CD4-positive, alpha-beta T cell treated with Interleukin-1 beta for 1 hour (primary cell): ENCODE data around the gene KLHL3.

Source experiments
- DNase-seq, 2 donors: peaks; one replicate each; pipeline ENCODE4 v3.0.0-alpha.2; 2020 to 2022

Gene KLHL3

DNA sequence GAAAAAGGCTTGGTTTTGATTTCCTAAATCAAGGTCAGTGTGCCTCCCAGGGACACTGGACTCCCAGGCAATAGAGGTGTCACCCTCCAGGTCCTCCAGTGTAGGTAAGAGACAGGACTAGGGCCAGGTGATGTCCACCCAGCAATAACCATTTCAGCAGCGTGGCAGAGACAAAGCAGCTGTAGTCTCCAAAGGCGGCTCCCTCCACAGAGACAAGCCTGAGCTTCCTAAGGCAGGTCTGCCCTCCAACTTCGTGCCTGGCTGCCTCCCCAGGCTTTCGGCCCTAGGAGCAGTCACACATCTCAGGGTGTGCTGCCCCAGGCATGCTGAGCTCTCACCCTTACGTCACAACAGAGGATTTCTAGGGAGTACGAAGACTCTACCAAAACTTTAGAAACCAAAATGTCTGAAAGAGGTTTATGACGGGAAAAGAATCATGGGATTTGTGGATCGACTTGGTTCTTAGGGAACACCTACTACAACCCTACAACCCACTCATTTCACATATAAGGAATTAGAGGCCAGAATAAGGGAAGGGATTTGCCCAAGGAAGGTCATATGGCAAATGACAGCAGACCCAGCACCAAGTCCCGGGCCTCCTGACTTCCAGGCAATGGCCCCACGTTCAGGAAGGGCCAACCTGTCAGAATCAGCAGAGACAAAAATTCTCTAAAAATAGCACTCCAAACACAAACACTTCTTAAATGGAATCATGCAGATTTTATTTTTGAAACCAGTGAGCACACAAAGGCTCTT lies 105.5 kb downstream of the KLHL3 start:
- no peak for DNase-seq

DNA sequence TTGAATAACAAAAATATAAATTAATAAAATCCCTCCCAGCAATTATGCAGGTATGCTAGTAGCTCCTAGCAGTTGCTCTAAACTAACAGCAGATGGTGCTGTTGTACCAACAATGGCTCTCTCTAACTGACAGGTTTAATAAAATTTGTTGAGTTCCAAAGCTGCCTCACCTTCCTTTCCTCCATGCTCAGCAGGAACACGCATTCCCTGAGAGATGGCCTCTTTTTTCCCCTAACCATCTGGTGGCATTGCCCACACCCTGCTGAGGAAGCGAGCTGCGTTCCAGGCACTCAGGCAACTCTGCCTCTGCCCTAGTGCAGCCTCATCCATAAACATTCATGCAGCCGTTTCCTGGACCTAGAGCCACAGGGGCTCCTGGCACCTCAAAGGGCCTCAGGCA lies 106.2 kb downstream of the KLHL3 start:
- peak; percentile 16 to 53 for DNase-seq

DNA sequence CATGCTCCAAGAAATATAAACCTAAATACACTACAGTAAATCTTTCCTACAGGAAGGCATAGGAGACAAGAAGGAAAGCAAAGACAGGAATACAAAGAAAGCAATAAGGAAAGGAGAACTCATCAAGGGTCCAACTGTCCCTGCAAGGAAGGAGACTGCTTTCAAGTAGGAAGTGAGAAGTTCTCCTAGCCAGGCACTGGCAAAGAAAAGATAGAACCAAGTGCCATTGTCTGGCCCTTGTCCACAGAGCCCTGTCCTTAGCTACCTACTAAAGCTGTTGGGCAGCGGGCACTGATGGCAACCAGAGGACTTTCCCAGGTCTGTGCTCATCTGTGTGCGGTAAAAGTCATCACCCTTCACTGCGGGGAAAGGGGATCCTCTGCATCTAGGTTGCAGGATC lies 108.2 kb downstream of the KLHL3 start:
- no peak for DNase-seq

DNA sequence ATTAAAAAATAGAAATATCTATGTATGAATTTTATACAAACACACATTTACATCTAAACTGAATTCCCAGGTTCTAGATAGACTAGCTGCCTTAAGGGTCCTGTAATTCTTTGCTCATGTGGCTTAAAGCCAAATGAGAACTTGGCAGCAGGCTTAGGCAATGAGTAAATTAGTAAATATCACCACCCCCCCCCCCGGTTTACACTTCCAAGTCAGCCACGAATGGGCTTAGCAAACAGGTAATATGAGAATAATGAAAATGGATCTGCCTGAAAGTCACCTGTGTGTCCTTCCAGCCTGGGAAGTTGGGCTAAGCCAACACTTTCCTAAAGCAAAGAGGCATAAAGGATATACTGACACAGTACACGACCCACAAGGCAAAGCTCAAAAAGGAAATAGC lies 108.6 kb downstream of the KLHL3 start:
- no peak for DNase-seq

DNA sequence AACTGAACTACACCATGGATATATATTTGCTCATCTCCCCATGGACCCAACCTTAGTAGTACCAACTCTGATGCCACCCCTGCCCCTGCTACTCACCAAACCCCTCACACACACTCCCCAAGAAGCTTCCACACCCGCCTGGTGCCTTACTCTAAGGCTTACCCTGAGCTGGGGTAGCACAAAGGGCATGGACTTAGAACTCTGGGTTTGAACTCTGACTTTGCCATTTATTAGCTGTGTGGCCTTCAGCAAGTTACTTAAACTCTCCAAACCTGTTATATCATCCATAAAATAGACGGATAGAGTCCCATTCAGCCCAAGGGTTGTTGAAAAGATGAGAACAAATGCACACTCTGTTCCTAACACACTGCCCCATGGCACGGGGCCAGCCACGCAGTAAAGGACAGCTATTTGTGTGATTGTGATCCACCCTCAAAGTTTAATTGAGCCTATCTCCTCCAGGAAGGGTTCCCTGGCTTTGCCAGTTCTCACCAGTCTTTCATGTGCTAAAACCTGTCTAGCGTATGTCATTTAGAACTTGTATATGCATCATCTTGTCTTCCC lies 111.0 kb downstream of the KLHL3 start:
- no peak for DNase-seq

DNA sequence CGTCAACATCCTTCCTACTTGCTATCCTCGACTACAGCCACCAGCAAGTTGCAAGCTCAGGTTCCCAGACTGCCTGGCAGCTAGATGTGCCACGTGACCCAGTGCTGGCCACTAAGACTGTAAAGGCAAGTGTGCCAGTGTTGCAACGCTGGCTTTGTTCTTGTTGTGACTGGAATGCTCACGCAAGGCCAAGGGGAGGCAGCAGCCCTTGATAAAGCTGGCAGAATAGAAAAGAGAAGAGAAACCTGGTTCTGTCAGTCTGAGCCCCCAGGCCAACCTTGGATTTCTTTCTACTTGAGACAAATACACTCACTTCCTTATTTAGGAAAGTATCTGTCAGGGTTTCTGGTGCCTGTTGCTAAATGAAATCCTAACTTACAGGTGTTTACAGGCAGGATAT lies 113.0 kb downstream of the KLHL3 start:
- peak; percentile 11 to 42 for DNase-seq

DNA sequence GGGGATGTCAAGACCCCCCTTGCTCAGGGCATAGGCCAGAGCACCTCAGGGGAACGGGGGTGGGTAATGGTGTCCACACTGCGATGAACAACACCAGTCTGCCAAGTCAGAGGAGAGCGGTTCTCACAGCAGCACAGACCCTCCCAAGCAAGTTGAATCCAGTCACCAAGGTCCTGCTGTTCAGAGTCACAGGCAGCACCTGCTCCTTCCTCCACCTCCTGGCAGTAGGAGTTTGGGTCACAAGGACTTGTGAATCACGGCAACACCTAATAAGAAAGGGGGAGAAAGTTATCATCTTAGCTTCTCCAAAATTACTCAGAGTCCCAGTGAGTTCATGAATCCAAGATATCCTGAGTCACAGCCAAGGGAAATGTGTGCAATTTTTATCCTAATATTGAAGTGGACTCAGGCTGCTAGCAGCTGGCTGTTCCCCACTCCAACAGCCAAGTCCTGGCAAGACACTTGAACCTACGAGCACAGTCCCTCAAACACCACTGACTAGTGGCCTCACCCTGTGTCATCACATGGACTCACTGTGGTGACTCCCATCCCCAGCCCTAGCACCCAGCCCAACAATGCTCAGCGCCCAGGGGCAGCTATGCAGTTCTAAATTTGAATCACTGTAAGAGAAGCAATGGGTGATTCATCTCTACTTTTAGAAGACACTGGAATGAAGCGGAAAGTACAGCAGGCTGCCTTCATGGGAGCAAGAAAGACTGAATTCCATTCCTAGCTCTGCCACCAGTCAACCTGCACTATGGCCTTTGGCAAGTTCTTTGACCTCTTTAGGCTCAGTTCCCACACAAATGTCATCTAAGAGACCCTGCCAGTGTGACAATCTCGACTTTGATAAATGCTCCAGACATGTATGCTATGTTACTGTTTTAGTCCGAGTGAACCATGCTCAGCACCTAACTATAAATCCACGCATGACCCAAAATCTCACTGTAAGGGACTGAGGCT lies 113.7 kb downstream of the KLHL3 start:
- DNase-seq = no peak

DNA sequence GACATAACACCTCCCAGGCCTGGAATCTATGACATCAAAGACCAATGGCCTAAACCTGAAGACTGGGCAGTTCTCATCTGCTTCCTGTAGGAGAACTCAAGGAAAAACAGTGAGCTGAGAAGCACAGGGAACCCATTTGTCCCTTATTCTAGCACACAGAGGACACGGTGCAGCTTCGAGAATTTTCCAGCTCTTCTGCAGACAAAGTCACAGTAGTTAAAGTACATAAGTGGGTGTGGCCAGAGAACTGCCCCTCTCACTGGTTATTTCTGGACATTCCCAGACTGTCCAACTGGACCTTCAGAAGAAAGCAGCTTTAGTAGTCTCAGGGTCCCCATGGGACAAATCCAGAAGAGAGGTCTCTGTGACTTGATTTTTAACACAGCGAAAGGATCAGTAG lies 114.6 kb downstream of the KLHL3 start:
- no peak for DNase-seq

DNA sequence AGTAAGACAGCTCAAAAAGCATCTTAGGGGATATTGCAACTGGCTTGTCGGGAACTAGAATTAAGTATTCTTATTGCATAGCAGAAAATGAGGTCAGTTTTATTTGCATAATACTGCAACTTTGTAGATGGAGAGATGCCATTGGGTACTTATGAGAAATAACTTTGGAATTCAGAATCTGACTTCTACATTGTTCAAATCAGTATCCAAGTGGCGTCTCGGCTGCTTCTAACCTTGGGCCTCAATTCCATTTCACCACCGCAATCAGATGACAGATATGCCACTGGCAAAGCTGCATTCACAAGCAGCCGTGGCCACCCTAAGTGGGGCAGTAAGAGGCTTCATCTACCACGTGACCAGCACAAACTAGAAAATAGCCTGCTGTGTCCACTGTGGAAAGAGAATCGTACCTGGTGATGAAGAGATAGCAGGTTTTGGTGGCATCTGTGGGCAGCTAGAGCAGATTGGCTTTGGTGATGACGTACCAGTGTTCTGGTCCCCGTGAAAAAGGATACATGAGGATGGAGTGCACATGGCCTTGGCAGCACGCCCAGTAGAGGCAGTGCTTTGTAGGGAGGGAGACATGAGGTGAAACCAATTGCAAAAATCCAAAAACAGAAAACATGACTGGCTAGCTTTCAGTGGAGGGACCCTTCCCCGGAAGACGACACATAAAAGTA lies 116.6 kb downstream of the KLHL3 start:
- no peak for DNase-seq

DNA sequence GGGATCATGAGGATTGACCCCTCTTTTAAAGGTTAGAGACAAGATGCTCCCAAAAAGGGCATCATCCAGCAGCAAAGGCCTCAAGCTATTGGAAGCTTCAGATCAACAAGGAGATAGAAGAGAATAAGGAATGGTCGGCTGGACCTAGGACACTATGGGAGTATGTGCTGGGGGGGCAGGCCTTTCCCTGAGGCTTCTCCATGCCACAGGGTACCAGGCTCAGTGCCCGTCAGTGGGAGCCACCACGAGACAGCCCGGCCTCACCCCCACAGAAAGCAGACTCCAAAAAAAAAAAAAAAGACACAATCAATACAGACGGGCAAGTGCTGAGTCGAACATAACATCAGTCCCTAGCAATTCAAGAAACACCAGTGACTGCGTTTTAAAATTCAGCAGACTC lies 117.4 kb downstream of the KLHL3 start:
- DNase-seq = no peak

DNA sequence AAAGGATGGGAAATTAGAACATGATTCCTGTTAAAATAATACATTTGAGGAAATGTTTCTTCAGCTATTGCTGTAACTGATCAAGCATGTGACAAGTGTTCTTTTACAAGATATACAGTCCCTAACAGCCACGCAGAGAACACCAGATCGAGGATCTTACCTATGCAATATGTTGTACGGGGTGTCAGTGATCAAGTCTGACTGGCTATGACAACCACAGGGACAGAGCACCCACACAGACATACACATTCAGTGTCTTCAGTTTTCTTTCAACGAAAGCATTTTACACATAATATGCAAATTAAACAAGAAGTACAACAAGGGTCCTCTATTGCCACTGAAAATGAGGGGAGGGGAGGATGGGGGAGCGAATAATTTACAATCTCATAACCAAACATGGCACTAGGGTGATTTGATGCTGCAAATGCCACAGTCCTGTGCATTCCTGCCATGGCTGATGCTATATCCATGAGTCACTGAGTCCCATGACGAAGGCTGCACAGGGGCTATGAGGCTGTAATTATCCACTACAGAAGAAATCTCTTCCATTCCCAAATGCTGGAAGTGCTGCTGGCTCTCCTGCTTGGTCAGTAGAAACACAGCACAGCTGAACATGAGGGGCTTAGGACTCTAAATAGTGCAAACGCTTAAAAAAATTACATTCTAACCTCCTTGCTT lies 118.2 kb downstream of the KLHL3 start:
- DNase-seq = no peak

DNA sequence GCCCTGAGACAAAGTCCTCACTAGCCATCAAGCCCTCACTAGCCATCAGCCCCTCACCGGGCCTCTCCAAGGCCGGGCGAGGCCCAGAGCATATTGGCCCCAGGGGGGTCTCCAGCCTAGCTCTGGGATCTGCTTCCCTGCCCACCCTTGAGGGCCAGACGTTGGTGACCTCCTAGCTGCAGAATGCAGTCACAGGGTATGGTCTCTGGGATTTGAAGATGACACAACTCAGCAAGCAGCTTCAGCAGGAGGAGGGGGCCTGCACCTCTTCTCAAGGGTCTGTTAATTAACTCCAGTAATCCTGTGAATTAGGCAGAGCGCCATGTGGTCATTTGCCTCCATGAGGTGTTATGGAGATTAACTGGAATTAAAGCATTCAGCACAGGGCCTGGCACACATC lies 119.8 kb downstream of the KLHL3 start:
- no peak for DNase-seq

DNA sequence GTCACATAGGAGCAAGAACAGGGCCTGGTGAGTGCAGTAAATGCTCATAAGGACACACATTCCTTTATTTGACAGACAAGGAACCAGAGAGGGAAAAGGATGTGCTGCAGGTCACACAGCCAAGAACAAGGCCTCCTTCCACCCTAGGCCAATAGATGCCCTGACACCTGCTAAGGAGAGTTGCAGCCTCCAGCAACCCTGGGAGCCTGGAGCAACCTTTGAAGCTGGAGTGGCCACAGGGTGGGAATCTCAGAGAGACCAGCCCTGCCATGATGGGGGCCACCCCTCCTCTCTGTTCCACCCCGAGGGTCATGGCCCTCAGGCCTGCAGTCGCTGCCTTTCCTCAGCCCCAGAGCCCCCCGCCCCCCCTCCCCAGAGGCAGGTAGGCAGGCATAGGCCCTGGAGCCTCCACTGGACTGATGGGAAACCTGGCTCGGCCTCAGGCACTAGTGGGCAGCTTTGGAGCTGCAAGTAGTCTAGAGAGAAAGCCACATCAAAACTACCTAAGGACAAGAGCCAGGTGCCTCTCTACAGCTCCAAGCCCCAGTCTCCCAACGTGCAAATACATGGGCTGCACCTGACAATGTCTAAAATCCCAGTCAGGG lies 120.6 kb downstream of the KLHL3 start:
- DNase-seq = no peak

DNA sequence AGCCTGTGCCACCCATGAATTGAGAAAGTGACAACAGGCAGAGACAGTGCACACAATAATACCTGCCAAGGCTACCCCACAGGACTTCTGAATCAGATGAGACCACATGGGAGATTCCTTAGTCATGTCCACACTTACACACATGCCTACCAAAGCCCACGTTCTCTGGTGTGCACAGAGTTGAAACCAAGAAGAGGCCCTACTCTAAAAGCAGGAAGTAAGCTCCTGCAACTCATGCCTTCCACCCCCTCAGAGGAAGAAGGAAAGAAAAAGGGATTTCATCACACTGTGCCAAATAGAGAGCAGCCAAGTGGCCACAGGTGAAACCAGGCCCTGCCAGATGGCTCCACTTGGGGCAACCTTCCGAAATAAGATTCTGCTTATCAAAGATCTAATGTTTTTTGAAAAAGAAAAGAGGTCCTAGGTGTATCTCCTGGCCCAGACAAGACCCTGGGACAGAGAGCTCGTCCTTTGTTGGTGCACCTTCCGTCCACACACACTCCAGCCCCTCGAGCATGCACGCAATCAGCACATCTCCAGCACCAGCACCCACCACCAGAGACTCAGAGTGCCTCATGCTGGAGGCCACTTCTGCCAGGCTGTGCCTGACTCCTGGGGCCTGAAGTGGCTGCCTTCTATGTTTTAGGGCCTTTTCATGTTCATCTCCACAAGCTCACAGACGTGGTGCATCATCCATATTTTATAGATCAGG lies 122.2 kb downstream of the KLHL3 start:
- DNase-seq = peak in 1 of 2 donors; percentile 24

DNA sequence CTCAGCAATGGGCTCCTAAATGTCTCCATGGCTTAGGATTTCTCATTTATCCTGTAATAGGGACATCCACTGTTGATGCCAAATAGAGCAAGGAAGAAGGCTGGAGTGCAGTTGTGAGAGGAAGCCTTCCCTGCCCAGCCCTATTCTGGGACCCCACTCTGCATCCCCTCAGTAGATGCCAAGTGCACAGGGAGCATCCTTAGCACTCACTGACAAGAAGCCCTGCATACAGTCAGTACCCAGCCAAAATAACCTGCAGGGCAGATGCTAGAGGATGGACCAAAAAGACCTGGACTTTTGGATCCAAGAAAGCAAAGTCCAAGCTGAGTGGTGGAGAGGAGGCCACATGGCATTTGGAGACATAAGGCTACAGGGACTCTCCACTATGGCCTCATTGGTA lies 123.3 kb downstream of the KLHL3 start:
- DNase-seq = no peak

DNA sequence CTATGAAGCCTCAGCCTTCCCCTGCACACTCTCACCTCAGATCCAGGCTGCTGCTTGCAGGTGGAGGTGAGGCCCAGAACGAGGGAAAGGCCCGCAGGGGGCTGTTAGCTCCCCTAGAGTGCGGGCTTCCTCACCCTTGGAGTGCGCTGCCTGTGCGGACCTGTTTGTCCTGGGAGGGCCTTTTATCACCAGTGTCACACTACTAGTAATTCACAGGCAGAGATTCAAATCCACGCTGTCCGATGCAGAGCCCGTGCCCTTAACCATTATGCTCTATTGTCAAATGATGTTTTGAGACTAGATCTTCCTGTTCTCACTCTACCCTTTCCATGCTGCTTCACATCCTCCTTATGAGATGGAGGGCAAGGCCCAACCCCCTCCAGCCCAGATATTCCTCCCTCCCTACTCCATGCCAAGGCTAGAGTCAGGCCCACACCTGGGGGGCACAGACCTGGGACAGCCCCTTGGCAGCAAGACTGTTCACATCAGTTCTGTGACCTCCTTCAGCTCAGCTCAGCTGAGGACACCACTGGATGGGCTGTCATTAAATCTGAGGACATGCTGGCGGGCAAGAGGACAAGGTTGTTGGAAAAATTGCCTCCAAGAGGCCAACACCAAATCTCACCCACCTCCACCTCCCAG lies 124.0 kb downstream of the KLHL3 start:
- no peak for DNase-seq

DNA sequence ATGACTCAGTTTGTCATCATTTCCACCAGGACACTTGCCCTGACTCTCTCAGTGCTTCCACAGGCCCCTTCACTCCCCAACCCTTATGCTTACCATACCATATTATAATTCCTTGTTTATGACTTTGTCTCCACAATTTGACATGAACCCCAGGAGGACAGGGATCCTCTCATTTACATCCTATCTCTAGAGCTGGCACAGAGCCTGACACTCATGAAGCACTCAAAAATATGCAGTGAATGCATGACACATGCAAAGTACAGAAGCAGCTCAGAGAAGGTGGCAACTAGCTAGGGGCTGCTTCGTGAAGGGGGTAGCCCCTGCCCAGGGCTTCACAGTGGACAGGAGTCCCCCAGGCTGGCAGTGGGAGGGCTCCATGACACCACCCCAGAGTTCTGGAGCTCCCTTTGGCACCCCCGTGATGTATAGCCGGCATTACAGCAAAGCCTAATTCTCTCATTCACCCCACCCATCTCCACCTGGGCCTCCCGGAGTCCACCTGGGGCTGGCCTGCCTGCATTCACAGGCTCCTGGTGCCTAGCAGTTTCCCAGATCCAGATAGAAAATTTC lies 124.8 kb downstream of the KLHL3 start:
- no peak for DNase-seq

DNA sequence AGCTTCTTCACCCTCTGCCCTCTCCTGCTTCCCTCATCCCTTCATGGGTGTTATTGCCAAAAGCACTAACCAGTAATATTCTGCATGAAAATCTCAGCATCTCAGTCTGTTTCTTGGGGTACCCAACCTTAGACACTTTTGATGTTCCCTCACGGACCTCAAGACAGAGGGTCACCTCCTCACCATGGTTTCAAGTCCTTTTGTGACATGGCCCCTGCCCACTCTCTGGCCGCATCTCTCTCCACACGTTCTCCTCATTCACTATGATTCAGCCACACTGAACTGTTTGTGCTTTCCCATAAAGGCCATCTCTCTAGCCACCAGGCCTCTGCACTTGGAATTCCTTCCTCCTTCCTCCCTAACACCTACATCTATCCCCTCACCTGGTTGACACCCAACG lies 125.3 kb downstream of the KLHL3 start:
- no peak for DNase-seq

DNA sequence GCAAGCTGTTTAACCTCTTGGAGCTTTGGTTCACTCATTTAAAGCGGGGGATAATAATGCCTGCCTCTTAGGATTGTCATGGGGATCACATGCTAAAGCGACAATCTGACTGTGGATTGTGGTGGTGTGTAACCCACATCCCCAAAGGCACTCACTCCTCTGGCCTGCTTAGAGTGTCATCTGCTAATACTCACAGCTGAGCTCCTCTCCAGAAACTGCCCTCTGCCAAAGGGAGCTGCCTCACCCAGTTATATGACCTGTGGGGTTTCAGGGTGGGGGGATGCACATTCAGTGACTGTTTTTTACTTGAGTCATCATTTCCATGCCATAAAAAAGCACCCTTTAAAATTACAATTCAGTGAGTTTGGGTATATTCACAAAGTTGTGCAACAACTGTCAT lies 126.8 kb downstream of the KLHL3 start:
- no peak for DNase-seq

DNA sequence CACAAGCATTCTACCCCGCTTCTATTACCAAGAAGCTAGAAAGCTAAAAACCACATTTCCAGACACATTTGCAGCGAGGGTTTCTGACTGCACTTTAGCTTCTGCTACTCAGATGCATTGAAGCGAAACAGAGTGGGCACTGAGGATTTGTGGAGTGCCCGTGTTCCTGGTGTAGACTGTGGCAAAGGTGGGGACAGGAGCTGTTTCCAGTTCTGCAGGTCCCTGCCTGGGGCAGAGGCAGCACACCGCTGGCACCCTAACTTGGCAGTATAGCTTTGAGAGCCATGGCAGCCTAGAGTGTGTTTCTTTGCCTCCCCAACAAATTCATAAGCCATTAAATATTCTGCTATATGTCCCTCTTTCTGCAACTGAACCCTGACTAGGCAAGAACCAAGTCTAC lies 128.1 kb downstream of the KLHL3 start:
- DNase-seq = no peak

DNA sequence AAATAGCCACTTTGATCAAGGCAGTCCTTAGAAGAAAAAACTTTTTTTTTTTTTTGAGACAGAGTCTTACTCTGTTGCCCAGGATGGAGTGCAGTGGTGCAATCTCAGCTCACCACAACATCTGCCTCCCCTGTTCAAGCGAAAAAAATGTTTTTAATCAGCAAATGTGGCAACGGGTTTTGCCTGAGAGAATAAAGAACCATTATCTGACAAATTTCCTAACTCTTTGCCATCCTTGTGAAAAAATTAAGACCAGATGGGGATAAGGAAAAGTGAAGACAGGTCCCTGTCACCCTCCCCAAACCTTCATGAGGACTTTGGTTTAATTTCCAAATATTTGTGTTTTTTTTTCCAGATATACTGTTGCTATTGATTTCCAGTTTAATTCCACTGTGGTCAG lies 129.5 kb downstream of the KLHL3 start:
- DNase-seq = no peak
